Gastrocnemius medialis (tissue), 4 donors: ENCODE data around the gene SUSD3.

Experiments used
- POLR2A ChIP-seq, 2 donors: fragments of 450-650 bp; IDR thresholded peaks; one replicate each; pipeline ENCODE4 v1.6.1; 2017; ENCODE audit warnings: antibody characterized with exemption in 2 of 2, mild to moderate bottlenecking in 2 of 2, moderate library complexity in 2 of 2
- TF ChIP-seq, protein P1 (sequence below), 5 experiments: fragments of 450-650 bp in 3 of 5; fragments of 200-600 bp in 2 of 5; sonication (generic) in 2 of 5; IDR thresholded peaks in 4 of 5; conservative IDR thresholded peaks in 1 of 5; 1 replicate in 4 of 5; 2 replicates in 1 of 5; pipeline ENCODE4 v1.5.1; 2016 to 2019; ENCODE audit warnings: antibody characterized with exemption in 5 of 5, mild to moderate bottlenecking in 3 of 5, moderate library complexity in 3 of 5

DNA sequence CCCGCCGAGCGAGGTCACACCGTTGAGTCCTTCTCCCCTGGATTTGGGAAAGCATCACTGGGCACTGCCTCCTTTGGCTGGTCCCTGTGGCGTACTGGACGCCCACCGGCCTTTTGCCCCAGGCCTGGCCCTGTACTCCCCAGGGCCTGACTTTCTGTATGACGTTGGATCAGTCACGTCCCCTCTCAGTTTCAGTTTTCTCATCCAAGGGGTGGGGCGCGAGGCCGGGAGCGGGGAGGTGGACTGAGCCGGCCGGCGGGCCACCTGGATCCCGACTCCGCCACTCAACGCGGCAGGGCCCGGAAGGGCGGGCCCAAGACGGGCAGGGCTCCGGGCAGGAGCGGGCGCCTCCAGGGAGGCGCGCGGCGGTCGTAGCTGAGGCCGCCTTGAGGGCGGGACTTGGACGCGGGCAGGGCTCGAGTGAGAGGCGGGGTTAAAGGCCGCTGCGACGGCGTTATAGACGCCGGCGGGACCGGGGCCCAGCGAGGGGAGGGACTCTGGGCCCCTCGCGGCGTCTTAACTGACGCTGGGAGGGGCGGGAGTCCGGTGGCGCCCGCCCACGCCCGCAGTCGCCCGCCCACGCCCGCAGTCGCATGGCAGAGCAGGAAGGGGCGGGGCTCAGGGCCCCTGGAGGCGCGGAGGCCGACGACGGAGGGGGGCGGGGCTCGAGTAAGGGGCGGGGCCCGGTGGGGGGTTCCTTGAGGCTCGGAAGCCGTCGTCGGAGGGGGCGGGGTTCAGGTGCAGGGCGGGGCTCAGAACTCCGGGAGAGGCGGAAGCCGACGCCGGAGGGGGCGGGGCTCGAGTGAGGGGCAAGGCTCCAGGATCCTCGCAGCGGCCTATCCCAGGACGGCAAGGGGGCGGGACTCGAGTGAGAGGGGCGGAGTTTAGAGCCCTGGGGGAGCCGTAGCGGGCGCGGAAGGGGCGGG is 37.0 kb downstream of the SUSD3 start:
- TF ChIP-seq, protein P1, sequence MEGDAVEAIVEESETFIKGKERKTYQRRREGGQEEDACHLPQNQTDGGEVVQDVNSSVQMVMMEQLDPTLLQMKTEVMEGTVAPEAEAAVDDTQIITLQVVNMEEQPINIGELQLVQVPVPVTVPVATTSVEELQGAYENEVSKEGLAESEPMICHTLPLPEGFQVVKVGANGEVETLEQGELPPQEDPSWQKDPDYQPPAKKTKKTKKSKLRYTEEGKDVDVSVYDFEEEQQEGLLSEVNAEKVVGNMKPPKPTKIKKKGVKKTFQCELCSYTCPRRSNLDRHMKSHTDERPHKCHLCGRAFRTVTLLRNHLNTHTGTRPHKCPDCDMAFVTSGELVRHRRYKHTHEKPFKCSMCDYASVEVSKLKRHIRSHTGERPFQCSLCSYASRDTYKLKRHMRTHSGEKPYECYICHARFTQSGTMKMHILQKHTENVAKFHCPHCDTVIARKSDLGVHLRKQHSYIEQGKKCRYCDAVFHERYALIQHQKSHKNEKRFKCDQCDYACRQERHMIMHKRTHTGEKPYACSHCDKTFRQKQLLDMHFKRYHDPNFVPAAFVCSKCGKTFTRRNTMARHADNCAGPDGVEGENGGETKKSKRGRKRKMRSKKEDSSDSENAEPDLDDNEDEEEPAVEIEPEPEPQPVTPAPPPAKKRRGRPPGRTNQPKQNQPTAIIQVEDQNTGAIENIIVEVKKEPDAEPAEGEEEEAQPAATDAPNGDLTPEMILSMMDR (IDR thresholded peaks at IDR 0.05 in 4 of 5, conservative IDR thresholded peaks at IDR 0.05 in 1 of 5), result no peak
- peak; percentile 80 to 88 for TF ChIP-seq POLR2A (IDR thresholded peaks at IDR 0.05)
